ENCODE data around the gene OSGEPL1.
"Not testable (repeated sequence)": the region's sequence is repeated elsewhere in the genome, so short reads cannot be mapped to it uniquely, and the experiment has no call there.

OSGEPL1 gene

DNA sequence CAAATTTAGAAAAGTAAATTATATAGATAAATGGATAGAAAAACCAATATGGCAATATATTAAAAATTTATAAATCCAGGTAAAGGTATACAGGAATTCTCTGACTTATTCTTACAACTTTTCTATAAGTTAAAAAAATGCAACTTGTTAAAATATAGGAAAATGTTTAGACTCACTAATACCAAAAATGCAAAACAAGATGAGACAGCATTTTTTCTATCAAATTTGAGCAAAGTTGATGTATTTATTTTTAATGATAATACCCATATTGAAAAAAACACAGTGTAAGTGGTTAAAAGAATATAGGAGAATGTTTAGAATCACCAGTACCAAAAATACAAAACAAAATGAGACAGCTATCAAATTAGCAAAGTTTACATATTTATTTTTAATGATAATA is 35.7 kb downstream of the OSGEPL1 start:
- no peak for DNase-seq

- no peak for DNase-seq
Measured at GRCh38 chr2:189726271-189726670, 36.3 kb downstream of the OSGEPL1 start.

DNA sequence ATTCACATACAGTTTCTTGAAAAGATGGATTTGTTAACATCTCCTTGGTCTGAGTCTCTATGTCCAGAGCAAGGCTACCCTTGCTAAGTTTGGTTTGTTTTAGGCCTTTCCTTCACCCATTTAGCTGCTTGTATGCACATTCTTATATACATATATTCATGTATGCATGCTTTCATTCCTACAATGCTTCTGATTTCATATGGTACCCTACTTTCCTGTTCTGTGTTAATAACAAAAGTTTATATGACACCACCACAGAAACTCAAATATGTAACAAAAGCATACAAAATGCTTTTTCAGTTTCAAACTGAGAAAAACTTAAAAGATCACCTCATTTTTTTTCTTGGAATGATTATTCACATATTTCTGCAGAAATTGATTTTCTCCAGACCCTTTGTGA is 39.4 kb downstream of the OSGEPL1 start:
- no peak for DNase-seq

DNA sequence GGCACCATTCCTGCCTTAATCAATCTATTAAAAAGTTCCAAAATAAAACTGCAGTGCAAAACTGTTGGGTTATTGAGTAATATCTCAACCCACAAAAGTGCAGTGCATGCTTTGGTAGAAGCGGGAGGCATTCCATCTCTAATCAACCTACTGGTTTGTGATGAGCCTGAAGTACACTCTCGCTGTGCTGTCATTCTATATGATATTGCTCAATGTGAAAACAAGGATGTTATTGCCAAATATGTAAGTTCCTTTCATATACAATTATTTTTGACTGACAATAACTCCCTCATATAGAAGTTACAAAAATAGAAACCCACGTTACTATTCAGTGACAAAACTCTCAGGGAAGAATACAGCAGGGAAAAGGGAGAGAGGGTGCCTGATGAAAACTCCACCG is 43.0 kb downstream of the OSGEPL1 start:
- DNase-seq = no peak

DNA sequence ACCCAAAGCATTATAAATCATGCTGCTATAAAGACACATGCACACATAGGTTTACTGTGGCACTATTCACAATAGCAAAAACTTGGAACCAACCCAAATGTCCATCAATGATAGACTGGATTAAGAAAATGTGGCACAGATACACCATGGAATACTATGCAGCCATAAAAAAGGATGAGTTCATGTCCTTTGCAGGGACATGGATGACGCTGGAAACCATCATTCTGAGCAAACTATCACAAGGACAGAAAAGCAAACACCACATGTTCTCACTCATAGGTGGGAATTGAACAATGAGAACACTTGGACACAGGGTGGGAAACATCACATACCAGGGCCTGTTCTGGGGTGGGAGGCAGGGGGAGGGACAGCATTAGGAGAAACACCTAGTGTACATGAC is 45.0 kb downstream of the OSGEPL1 start:
- DNase-seq = not testable (repeated sequence)

- no peak for DNase-seq
Measured at GRCh38 chr2:189709501-189710221, 52.9 kb downstream of the OSGEPL1 start.

GRCh38 chr2:189702071-189702470 is 60.5 kb downstream of the OSGEPL1 start:
- DNase-seq = no peak

DNA sequence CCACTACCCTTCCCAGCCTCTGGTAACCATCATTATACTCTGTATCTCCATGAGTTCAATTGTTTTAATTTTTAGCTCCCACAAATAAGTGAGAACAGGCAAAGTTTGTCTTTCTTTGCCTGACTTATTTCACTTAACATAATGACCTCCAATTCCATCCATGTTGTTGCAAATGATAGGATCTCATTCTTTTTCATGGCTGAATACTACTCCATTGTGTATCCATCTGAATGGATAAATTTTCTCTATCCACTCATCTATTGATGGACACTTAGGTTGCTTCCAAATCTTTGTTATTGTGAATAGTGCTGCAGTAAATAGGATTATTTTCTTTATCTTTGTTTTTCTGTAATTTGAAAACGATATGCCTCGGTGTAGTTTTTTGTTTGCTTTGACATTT is 61.9 kb downstream of the OSGEPL1 start:
- no peak for DNase-seq

DNA sequence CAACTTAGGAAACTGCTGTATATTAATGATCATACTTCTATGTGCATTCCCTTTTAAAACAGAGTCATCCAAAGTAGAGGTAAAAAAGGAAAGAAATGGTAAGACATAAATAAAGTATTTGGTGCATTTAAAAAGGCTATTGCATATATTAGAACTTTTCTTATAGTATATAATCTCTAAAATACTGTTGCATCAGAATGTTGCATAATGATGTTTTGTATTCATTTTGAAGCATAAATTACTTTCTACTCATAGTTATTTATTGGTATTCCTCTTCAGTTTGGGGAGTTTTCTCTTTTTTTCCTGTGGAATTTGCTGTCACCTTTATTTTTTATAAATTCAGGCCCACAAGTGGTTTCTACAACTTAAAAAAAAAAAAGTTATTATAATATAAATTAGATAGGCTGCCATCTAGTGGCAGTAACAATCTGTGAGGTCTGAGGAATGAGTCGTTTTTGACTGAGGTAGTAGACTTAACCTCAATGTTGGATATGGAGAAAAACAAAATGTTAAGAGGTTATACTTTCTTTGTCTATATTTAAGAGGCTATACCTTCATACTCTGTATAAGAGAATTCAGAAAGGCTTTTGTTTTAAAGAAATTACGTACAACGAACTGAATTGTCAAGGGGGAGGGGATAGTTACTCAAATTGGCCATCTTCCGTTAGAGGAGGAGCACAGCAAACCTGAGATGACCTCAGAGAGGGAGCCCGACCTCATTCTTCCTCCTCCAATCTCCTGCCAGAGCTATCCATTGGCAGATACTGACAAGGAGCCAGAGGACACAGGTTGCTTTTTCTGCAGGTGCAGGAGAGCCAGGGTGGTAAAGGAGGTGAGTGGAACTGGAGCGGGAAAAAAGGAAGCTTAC is 64.3 kb downstream of the OSGEPL1 start:
- DNase-seq = no peak
